Measurements from ENCODE around the gene ASH1L.
"Not testable (repeated sequence)": the region's sequence is repeated elsewhere in the genome, so short reads cannot be mapped to it uniquely, and the experiment has no call there.

The ASH1L gene

GRCh38 chr1:155442431-155442830, 120.2 kb downstream of the ASH1L start:
- DNase-seq (ENCODE audit: low read depth), result not testable (repeated sequence)

- DNase-seq (ENCODE audit: low read depth), result no peak
Observed at GRCh38 chr1:155437405-155437804, 125.2 kb downstream of the ASH1L start.

- not testable (repeated sequence) for DNase-seq (ENCODE audit: low read depth)
Observed at GRCh38 chr1:155433831-155434389, 128.7 kb downstream of the ASH1L start.

GRCh38 chr1:155433128-155433830, 129.3 kb downstream of the ASH1L start:
- DNase-seq (ENCODE audit: low read depth), result not testable (repeated sequence)

GRCh38 chr1:155424091-155424490, 138.5 kb downstream of the ASH1L start:
- DNase-seq (ENCODE audit: low read depth), result peak; percentile 8

GRCh38 chr1:155420788-155421187, 141.8 kb downstream of the ASH1L start:
- no peak for DNase-seq (ENCODE audit: low read depth)

GRCh38 chr1:155411840-155412239, 150.8 kb downstream of the ASH1L start:
- DNase-seq (ENCODE audit: low read depth), result not testable (repeated sequence)

GRCh38 chr1:155410931-155411330, 151.7 kb downstream of the ASH1L start:
- DNase-seq (ENCODE audit: low read depth), result no peak

- DNase-seq (ENCODE audit: low read depth), result no peak
Observed at GRCh38 chr1:155396874-155397476, 165.6 kb downstream of the ASH1L start.

- DNase-seq (ENCODE audit: low read depth), result peak; percentile 1
Observed at GRCh38 chr1:155392898-155393411, 169.6 kb downstream of the ASH1L start.

- DNase-seq (ENCODE audit: low read depth), result peak; percentile 23
Observed at GRCh38 chr1:155389826-155390225, 172.8 kb downstream of the ASH1L start.

- DNase-seq (ENCODE audit: low read depth), result not testable (repeated sequence)
Observed at GRCh38 chr1:155385836-155386235, 176.8 kb downstream of the ASH1L start.

- DNase-seq (ENCODE audit: low read depth), result no peak
Observed at GRCh38 chr1:155383406-155383805, 179.2 kb downstream of the ASH1L start.

- peak; percentile 87 for DNase-seq (ENCODE audit: low read depth)
Observed at GRCh38 chr1:155379631-155380090, 182.9 kb downstream of the ASH1L start.

- DNase-seq (ENCODE audit: low read depth), result peak; percentile 43
Observed at GRCh38 chr1:155379180-155379579, 183.4 kb downstream of the ASH1L start.

- DNase-seq (ENCODE audit: low read depth), result no peak
Observed at GRCh38 chr1:155360051-155360450, 202.6 kb downstream of the ASH1L start.

- no peak for DNase-seq (ENCODE audit: low read depth)
Observed at GRCh38 chr1:155352631-155353030, 210.0 kb downstream of the ASH1L start.

- DNase-seq (ENCODE audit: low read depth), result no peak
Observed at GRCh38 chr1:155342842-155343241, 219.8 kb downstream of the ASH1L start.

GRCh38 chr1:155339515-155340097, 223.0 kb downstream of the ASH1L start:
- DNase-seq (ENCODE audit: low read depth), result peak; percentile 51

- DNase-seq (ENCODE audit: low read depth), result no peak
Observed at GRCh38 chr1:155334962-155335361, 227.6 kb downstream of the ASH1L start.

GRCh38 chr1:155329980-155330598, 232.5 kb downstream of the ASH1L start:
- no peak for DNase-seq (ENCODE audit: low read depth)

GRCh38 chr1:155328856-155329255, 233.7 kb downstream of the ASH1L start:
- not testable (repeated sequence) for DNase-seq (ENCODE audit: low read depth)

Data from fibroblast of gingiva (primary cell).